Stomach (tissue), 9 donors: ENCODE data around the gene KCNH1. TPM values are rescaled to one million over a fixed set of nuclear protein-coding genes. Genes with fewer than 3 reads are reported as not detected.

Experiments used
- DNase-seq, 2 donors: peaks; one replicate each; pipeline versions ENCODE4 v3.0.0 to v3.0.0-alpha.2; 2013 to 2019
- H3K27ac ChIP-seq, 5 donors: fragments of 200-600 bp in 4 of 5; sonication (generic) in 4 of 5; one replicate each; pipeline ENCODE4 v1.5.1; 2013 to 2019; ENCODE audit warnings: mild to moderate bottlenecking in 1 of 5, moderate library complexity in 1 of 5
- H3K27me3 ChIP-seq, 3 donors: fragments of 200-600 bp; sonication (generic); one replicate each; pipeline ENCODE4 v1.5.1; 2017 to 2019; ENCODE audit warnings: mixed run types in 1 of 3
- H3K36me3 ChIP-seq, 4 donors: fragments of 200-600 bp; sonication (generic); 1 replicate in 3 of 4; 2 replicates in 1 of 4; pipeline ENCODE4 v1.5.1; 2016 to 2019
- H3K4me1 ChIP-seq, 4 donors: fragments of 200-600 bp; sonication (generic); one replicate each; pipeline ENCODE4 v1.5.1; 2016 to 2019
- H3K4me3 ChIP-seq, 4 donors: fragments of 200-600 bp; sonication (generic) in 3 of 4; one replicate each; pipeline ENCODE4 v1.5.1; 2016 to 2019; ENCODE audit warnings: mild to moderate bottlenecking in 1 of 4
- H3K9me3 ChIP-seq, 4 donors: fragments of 200-600 bp; sonication (generic); one replicate each; pipeline ENCODE4 v1.5.1; 2016 to 2019
- EP300 ChIP-seq: sonication (generic); formaldehyde crosslinking; IDR thresholded peaks from one replicate; pipeline ENCODE4 v1.6.1; 2017; ENCODE audit warnings: antibody characterized with exemption
- POLR2A ChIP-seq, 4 donors: fragments of 450-650 bp; IDR thresholded peaks; one replicate each; pipeline ENCODE4 v1.6.1; 2016; ENCODE audit warnings: antibody characterized with exemption in 4 of 4, control low read depth in 2 of 4, mild to moderate bottlenecking in 1 of 4, moderate library complexity in 1 of 4
- POLR2AphosphoS5 ChIP-seq, 3 donors: sonication (generic); formaldehyde crosslinking; IDR thresholded peaks; one replicate each; pipeline ENCODE4 v1.6.1; 2016; ENCODE audit warnings: antibody characterized with exemption in 3 of 3
- WGBS, 5 donors: extraction: QIAGEN DNeasy Blood & Tissue Kit in 3 of 5; methylation state at CpG; one replicate each; pipeline versions ENCODE4 v1.1.5 to v1.1.7; 2013 to 2018; 5-methylcytosine and 5-hydroxymethylcytosine counted together
- intact Hi-C: fragments of 100-400 bp; cut with DNase I; formaldehyde crosslinking; loops from one replicate; pipeline ENCODE4 v1.15.1; 2023; ENCODE audit warnings: low total_unique reads
- polyA plus RNA-seq, 3 donors: library from polyadenylated mRNA; stranded (reverse); fragments of 200-250 nt; gene quantifications; one replicate each; pipeline ENCODE4 v1.2.3, GENCODE V29; 2013
- total RNA-seq, 5 donors: library from RNA; depleted of rRNA; stranded (reverse); fragments of >200 nt; gene quantifications; one replicate each; pipeline versions ENCODE4 v1.1.0 to v1.2.3, GENCODE V29; 2014 to 2016
- TF ChIP-seq, protein P1 (sequence below), 7 experiments: fragments of 450-650 bp in 4 of 7; fragments of 200-600 bp in 3 of 7; sonication (generic) in 3 of 7; IDR thresholded peaks; one replicate each; pipeline ENCODE4 v1.5.1; 2016 to 2019; ENCODE audit warnings: antibody characterized with exemption in 7 of 7, control low read depth in 2 of 7, mild to moderate bottlenecking in 1 of 7
- donor health status: healthy with polysubstance abuse.
- donor health status: Bipolar disorder and iron deficiency.
- donor health status: healthy.

The KCNH1 gene
- total and polyA plus RNA-seq, 8 donors, result 0.10 to 6.8 (median 3.2) TPM; not detected in 1

DNA sequence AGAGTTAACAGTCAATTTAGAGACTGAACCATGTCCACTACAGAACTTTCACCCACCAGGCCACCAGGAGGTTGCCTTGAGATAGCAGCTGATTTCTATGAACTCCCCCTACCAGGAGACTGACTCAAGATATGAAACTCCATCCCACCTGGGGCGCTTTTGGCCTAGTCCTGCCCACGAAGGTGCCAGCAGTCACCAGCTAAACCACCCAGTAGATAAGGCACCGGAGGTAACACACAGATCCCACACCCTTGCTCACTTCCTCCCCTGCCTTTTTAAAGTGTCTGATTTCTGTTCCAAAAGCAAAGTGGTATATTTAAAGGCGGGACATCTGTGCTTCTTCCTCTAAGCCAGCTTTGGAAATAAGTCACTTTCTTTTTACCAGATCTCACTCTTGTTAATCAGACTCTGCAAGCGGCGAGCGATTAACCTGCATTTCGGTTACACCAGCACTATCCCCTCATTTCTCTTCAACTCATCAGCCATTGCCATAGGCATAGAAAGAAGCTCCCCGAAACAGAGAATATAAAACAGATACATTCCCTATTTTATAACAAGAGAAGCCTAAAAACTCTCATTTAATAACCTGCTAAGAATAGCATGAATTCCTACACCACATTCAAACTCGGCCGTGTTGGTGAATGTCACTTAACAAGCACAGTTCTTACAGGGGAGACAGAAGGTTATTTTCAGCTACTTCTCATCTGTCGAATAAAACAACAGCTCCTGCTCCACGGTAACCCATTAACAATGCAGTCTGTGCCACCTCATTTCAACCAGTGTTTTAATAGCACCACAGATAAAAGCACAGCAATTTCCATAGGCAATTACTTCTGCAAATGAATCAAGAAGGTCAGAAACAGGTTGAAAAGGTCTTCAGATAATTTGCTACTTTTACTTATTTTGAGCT lies 318.1 kb downstream of the KCNH1 start:
- no peaks in the 10 kb centered on the region for H3K4me1 ChIP-seq
- no peaks in the 10 kb centered on the region for H3K9me3 ChIP-seq
- no peak overlapping the region for H3K27ac ChIP-seq
- H3K4me3 ChIP-seq, result no peak overlapping the region
- no peaks in the 10 kb centered on the region for H3K36me3 ChIP-seq
- no peaks in the 10 kb centered on the region for H3K27me3 ChIP-seq
- peak in 1 of 2 donors; percentile 7 for DNase-seq
- TF ChIP-seq, protein P1, sequence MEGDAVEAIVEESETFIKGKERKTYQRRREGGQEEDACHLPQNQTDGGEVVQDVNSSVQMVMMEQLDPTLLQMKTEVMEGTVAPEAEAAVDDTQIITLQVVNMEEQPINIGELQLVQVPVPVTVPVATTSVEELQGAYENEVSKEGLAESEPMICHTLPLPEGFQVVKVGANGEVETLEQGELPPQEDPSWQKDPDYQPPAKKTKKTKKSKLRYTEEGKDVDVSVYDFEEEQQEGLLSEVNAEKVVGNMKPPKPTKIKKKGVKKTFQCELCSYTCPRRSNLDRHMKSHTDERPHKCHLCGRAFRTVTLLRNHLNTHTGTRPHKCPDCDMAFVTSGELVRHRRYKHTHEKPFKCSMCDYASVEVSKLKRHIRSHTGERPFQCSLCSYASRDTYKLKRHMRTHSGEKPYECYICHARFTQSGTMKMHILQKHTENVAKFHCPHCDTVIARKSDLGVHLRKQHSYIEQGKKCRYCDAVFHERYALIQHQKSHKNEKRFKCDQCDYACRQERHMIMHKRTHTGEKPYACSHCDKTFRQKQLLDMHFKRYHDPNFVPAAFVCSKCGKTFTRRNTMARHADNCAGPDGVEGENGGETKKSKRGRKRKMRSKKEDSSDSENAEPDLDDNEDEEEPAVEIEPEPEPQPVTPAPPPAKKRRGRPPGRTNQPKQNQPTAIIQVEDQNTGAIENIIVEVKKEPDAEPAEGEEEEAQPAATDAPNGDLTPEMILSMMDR (IDR thresholded peaks at IDR 0.05), result no peak
- TF ChIP-seq POLR2A (IDR thresholded peaks at IDR 0.05), result no peak
- no peak for TF ChIP-seq POLR2AphosphoS5 (IDR thresholded peaks at IDR 0.05)
- no peak for TF ChIP-seq EP300
- intact Hi-C loops, result no loop called here
- WGBS, 5 donors, result 67 to 76% (median 68%) methylated on average over 13 of the region's 13 CpGs

DNA sequence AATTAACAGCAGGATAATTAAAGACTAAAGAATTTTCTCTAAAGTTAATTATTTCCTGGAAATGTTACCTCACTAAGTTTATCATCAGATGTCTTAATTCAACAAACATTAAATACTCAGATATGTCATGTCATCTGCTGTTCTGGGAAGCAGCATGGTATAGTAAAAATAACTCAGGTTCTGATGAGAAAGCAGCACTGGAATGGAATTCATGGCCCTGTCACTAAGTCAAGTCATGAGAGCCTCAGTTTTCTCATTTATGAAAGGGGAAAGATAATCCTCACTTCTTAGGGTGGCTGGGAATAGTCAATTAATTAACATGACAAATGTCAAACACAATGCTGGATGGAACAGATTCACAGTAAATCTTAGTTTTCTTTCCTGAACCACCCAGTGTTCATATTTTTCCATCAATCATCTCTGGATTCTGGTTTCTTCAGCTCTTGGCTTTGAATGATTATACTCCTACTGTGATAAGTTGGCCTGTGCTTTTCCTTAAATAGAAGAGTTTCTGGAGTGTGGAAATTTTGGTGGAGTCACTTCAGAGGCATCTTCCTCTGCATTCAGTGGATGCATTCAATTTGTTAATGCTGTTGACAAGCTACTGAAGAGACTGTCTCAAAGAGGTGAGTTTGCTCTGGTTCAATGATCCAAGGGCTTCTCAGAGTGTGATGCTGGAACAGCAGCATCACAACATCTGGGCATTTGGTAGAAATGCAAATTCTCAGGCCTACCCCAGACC lies 319.4 kb downstream of the KCNH1 start:
- intact Hi-C loops, result no loop called here
- TF ChIP-seq POLR2A (IDR thresholded peaks at IDR 0.05) (no peak), EP300 (no peak), POLR2AphosphoS5 (IDR thresholded peaks at IDR 0.05) (no peak)
- TF ChIP-seq, protein P1 (IDR thresholded peaks at IDR 0.05), result no peak
- no peaks in the 10 kb centered on the region for H3K9me3 ChIP-seq
- no peaks in the 10 kb centered on the region for H3K4me1 ChIP-seq
- no peaks in the 10 kb centered on the region for H3K27me3 ChIP-seq
- no peak overlapping the region for H3K4me3 ChIP-seq
- no peaks in the 10 kb centered on the region for H3K36me3 ChIP-seq
- H3K27ac ChIP-seq, result no peak overlapping the region
- no peak for DNase-seq

DNA sequence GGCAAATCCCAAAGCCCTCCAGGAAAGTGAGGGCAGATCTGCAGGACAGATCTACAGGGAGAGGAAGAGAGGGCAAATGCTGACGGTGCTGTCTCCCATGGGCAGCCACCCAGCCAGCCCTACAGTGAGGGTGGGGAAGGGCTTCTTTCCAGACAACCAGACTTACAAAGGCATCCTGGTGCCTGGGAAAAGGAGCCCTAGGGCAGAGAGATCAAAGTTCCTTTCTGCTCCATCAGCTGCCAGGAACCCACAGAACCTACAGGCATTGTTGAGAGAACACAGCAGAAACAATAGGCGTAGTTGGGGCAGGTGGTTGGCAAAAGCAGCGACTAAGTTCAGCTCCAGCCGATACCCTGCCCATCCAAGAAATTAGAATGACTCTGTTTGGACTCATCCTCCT lies 332.4 kb downstream of the KCNH1 start:
- WGBS, 5 donors, result 78 to 96% (median 87%) methylated on average over 3 to 4 of the region's 4 CpGs
- Histone ChIP-seq H3K4me1 (no peaks in the 10 kb centered on the region), H3K27ac (no peak overlapping the region), H3K4me3 (no peak overlapping the region), H3K27me3 (peaks cover 0 to 7% (median 0%) of the 10 kb centered on the region in 3 donors), H3K36me3 (no peaks in the 10 kb centered on the region), H3K9me3 (no peaks in the 10 kb centered on the region)
- DNase-seq, result no peak
- TF ChIP-seq POLR2AphosphoS5 (IDR thresholded peaks at IDR 0.05), result no peak
- TF ChIP-seq, protein P1 (IDR thresholded peaks at IDR 0.05), result no peak
- no peak for TF ChIP-seq EP300
- no peak for TF ChIP-seq POLR2A (IDR thresholded peaks at IDR 0.05)
- intact Hi-C loops, result no loop called here

DNA sequence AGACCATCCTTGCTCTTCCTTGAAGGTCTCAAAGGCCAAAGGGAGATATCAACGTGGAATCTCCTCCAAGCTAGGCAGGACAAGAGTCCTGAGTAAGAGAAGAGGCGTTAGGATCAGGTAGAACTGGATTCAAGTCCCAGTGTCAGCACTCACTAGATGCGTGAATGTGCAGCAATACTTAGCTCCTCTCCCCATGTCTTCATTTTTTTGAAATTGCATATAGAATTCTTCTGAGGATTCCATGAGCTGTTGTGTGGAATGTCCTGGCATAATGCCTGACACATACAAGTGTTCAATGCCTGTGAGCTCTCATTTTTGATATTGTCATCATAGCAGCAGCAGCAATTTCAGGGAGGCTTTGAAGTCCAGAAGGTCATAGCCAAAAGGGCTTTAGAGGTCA lies 333.2 kb downstream of the KCNH1 start:
- Histone ChIP-seq H3K9me3 (no peaks in the 10 kb centered on the region), H3K27me3 (peaks cover 0 to 7% (median 0%) of the 10 kb centered on the region in 3 donors), H3K4me3 (no peak overlapping the region), H3K4me1 (no peaks in the 10 kb centered on the region), H3K27ac (no peak overlapping the region), H3K36me3 (no peaks in the 10 kb centered on the region)
- intact Hi-C loops, result no loop called here
- 57 to 68% (median 63%) methylated on average over 3 of the region's 3 CpGs for WGBS, 5 donors
- no peak for DNase-seq
- TF ChIP-seq EP300 (no peak), POLR2A (IDR thresholded peaks at IDR 0.05) (no peak), POLR2AphosphoS5 (IDR thresholded peaks at IDR 0.05) (no peak)
- TF ChIP-seq, protein P1 (IDR thresholded peaks at IDR 0.05), result no peak
